ENCODE results near the gene NCK2.

DNA sequence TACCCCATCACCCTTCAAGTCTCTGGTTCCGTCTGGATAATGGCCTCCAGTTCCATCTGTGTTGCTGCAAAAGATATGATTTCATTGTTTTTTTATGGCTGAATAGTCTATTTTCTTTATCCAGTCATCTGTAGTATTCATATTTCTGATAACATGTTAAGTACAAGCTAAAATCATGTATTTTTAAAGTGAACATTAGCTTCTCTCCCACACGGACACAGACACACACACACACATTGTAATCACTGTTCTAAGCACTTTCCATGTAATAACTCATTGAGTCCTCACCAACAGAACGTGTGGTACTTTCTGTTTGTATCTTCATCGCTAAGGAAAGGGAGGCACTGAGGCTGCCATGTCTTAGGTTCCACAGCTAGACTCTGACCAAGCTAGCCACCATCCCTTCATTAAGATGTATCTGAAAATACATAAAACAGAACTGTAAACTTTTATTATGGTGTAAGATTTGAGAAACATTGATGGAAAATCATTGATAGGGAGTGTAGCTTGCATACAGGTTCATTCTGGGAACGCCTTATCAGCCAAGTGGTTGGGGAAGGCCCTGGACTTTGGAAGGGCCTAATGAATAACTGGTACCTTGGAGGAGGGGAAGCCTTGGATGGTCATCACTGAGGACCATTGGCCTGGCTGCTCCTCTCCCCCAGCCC is 8.1 kb downstream of the NCK2 start:
- TF ChIP-seq, protein P1, sequence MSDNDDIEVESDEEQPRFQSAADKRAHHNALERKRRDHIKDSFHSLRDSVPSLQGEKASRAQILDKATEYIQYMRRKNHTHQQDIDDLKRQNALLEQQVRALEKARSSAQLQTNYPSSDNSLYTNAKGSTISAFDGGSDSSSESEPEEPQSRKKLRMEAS (CRISPR knock-in tag; IDR thresholded peaks at IDR 0.05) = no peak
- TF ChIP-seq, protein P2, sequence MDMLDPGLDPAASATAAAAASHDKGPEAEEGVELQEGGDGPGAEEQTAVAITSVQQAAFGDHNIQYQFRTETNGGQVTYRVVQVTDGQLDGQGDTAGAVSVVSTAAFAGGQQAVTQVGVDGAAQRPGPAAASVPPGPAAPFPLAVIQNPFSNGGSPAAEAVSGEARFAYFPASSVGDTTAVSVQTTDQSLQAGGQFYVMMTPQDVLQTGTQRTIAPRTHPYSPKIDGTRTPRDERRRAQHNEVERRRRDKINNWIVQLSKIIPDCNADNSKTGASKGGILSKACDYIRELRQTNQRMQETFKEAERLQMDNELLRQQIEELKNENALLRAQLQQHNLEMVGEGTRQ (CRISPR knock-in tag; IDR thresholded peaks at IDR 0.05) = no peak
- TF ChIP-seq, protein P3, sequence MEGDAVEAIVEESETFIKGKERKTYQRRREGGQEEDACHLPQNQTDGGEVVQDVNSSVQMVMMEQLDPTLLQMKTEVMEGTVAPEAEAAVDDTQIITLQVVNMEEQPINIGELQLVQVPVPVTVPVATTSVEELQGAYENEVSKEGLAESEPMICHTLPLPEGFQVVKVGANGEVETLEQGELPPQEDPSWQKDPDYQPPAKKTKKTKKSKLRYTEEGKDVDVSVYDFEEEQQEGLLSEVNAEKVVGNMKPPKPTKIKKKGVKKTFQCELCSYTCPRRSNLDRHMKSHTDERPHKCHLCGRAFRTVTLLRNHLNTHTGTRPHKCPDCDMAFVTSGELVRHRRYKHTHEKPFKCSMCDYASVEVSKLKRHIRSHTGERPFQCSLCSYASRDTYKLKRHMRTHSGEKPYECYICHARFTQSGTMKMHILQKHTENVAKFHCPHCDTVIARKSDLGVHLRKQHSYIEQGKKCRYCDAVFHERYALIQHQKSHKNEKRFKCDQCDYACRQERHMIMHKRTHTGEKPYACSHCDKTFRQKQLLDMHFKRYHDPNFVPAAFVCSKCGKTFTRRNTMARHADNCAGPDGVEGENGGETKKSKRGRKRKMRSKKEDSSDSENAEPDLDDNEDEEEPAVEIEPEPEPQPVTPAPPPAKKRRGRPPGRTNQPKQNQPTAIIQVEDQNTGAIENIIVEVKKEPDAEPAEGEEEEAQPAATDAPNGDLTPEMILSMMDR (IDR thresholded peaks at IDR 0.05) = no peak
- TF ChIP-seq ZNF219 (CRISPR knock-in tag; IDR thresholded peaks at IDR 0.05; ENCODE audit: borderline replicate concordance) (no peak), NR3C1 (CRISPR knock-in tag; conservative IDR thresholded peaks at IDR 0.05; ENCODE audit: low read depth) (no peak), ATF1 (CRISPR knock-in tag; IDR thresholded peaks at IDR 0.05) (no peak), ZNF263 (CRISPR knock-in tag; IDR thresholded peaks at IDR 0.05; ENCODE audit: low read depth) (no peak), ZBTB21 (CRISPR knock-in tag; IDR thresholded peaks at IDR 0.05; ENCODE audit: borderline replicate concordance) (no peak)
- TF ChIP-seq, protein P4, sequence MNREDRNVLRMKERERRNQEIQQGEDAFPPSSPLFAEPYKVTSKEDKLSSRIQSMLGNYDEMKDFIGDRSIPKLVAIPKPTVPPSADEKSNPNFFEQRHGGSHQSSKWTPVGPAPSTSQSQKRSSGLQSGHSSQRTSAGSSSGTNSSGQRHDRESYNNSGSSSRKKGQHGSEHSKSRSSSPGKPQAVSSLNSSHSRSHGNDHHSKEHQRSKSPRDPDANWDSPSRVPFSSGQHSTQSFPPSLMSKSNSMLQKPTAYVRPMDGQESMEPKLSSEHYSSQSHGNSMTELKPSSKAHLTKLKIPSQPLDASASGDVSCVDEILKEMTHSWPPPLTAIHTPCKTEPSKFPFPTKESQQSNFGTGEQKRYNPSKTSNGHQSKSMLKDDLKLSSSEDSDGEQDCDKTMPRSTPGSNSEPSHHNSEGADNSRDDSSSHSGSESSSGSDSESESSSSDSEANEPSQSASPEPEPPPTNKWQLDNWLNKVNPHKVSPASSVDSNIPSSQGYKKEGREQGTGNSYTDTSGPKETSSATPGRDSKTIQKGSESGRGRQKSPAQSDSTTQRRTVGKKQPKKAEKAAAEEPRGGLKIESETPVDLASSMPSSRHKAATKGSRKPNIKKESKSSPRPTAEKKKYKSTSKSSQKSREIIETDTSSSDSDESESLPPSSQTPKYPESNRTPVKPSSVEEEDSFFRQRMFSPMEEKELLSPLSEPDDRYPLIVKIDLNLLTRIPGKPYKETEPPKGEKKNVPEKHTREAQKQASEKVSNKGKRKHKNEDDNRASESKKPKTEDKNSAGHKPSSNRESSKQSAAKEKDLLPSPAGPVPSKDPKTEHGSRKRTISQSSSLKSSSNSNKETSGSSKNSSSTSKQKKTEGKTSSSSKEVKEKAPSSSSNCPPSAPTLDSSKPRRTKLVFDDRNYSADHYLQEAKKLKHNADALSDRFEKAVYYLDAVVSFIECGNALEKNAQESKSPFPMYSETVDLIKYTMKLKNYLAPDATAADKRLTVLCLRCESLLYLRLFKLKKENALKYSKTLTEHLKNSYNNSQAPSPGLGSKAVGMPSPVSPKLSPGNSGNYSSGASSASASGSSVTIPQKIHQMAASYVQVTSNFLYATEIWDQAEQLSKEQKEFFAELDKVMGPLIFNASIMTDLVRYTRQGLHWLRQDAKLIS (CRISPR knock-in tag; IDR thresholded peaks at IDR 0.05; ENCODE audit: borderline replicate concordance) = no peak
- TF ChIP-seq, protein P5, sequence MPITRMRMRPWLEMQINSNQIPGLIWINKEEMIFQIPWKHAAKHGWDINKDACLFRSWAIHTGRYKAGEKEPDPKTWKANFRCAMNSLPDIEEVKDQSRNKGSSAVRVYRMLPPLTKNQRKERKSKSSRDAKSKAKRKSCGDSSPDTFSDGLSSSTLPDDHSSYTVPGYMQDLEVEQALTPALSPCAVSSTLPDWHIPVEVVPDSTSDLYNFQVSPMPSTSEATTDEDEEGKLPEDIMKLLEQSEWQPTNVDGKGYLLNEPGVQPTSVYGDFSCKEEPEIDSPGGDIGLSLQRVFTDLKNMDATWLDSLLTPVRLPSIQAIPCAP (CRISPR knock-in tag; IDR thresholded peaks at IDR 0.05) = no peak
- TF ChIP-seq, protein P6, sequence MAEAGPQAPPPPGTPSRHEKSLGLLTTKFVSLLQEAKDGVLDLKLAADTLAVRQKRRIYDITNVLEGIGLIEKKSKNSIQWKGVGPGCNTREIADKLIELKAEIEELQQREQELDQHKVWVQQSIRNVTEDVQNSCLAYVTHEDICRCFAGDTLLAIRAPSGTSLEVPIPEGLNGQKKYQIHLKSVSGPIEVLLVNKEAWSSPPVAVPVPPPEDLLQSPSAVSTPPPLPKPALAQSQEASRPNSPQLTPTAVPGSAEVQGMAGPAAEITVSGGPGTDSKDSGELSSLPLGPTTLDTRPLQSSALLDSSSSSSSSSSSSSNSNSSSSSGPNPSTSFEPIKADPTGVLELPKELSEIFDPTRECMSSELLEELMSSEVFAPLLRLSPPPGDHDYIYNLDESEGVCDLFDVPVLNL (CRISPR knock-in tag; IDR thresholded peaks at IDR 0.05; ENCODE audit: borderline replicate concordance, low read depth) = no peak
- TF ChIP-seq, protein P7, sequence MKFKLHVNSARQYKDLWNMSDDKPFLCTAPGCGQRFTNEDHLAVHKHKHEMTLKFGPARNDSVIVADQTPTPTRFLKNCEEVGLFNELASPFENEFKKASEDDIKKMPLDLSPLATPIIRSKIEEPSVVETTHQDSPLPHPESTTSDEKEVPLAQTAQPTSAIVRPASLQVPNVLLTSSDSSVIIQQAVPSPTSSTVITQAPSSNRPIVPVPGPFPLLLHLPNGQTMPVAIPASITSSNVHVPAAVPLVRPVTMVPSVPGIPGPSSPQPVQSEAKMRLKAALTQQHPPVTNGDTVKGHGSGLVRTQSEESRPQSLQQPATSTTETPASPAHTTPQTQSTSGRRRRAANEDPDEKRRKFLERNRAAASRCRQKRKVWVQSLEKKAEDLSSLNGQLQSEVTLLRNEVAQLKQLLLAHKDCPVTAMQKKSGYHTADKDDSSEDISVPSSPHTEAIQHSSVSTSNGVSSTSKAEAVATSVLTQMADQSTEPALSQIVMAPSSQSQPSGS (CRISPR knock-in tag; IDR thresholded peaks at IDR 0.05; ENCODE audit: borderline replicate concordance, low read depth) = no peak
- TF ChIP-seq, protein P8, sequence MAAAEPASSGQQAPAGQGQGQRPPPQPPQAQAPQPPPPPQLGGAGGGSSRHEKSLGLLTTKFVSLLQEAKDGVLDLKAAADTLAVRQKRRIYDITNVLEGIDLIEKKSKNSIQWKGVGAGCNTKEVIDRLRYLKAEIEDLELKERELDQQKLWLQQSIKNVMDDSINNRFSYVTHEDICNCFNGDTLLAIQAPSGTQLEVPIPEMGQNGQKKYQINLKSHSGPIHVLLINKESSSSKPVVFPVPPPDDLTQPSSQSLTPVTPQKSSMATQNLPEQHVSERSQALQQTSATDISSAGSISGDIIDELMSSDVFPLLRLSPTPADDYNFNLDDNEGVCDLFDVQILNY (CRISPR knock-in tag; IDR thresholded peaks at IDR 0.05) = no peak

Measured in WTC11 (cell line).